ENCODE results near the gene NCKAP5. TPM values are rescaled to one million over a fixed set of nuclear protein-coding genes. Genes with fewer than 3 reads are reported as not detected.

Gene NCKAP5
- total and polyA plus RNA-seq, 2 of the 8 experiments (the other 6 are each of a cell fraction or from before 2014, with no cell fraction given): 0.27 to 0.86 TPM

DNA sequence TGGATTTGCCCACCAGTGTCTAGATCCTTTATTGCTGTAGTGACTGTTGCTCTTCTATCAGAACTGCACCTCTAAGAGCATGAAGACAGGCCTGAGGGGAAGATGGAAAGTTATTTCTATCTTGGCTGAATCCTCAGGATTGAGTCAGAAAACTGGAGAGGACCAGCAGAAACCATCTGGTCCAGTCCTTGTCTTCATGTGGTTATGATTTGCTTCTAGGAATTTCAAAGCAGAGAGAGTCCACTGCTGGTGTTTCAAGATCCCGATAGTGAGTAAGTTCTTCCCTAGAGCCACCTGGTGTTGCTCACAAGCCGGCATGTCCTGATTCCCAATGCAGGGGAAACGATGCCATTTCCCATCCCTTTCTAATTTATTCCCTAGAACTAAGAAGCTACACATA lies 84.2 kb downstream of the NCKAP5 start:
- H4K8ac ChIP-seq (ENCODE audit: extremely low read depth, insufficient read depth, low read length): no peak overlapping the region
- CTCF ChIA-PET (ENCODE audit: partially characterized antibody): interaction anchor here (0.7 to 1.0 kb wide), 2 partner anchors 219 to 1191 kb away, joined by 3 read pairs; no protein-coding TSS in a partner anchor
- no peak overlapping the region for H3K27ac ChIP-seq (ENCODE audit: low read depth, low read length)
- H4K20me1 ChIP-seq (replicated peaks in 1 of 2; ENCODE audit: control insufficient read depth in 1 of 2, insufficient read depth in 2 of 2, low read length in 2 of 2): no peaks in the 10 kb centered on the region
- no peak overlapping the region for H3K18ac ChIP-seq (ENCODE audit: extremely low read depth, low read length)
- H2BK12ac ChIP-seq (ENCODE audit: low read depth, low read length): no peak overlapping the region
- POLR2A ChIA-PET (ENCODE audit: partially characterized antibody): no interaction called here
- no peak overlapping the region for H2BK20ac ChIP-seq (ENCODE audit: low read length)
- no peak overlapping the region for H4K91ac ChIP-seq (replicated peaks; ENCODE audit: insufficient read length, low read length)
- FAIRE-seq (no peak), DNase-seq (ENCODE audit: low read depth in 1 of 2, low spot score in 2 of 2) (no peak)
- 96% methylated on average over 3 of the region's 3 CpGs; no CpG with 5 or more reads in 1 of the 2 experiments for WGBS, 2 experiments (ENCODE audit: extremely low coverage in 1 of 2, insufficient coverage in 1 of 2, insufficient read length in 1 of 2, insufficient replicate concordance in 2 of 2, low coverage in 1 of 2, low lambda C conversion rate in 2 of 2, missing lambda C conversion rate in 1 of 2)
- H3K4me2 ChIP-seq (ENCODE audit: insufficient read depth in 1 of 2, low read depth in 2 of 2, low read length in 2 of 2): no peak overlapping the region
- H3K14ac ChIP-seq (ENCODE audit: insufficient read length): no peak overlapping the region
- no peak overlapping the region for H2BK5ac ChIP-seq (ENCODE audit: low read depth, low read length)
- H2AFZ ChIP-seq (ENCODE audit: low read length): no peak overlapping the region
- no peaks in the 10 kb centered on the region for H3K79me1 ChIP-seq (ENCODE audit: low read depth, low read length)
- H2AK5ac ChIP-seq (ENCODE audit: low read depth, low read length): no peak overlapping the region
- no peaks in the 10 kb centered on the region for H3K79me2 ChIP-seq (ENCODE audit: control insufficient read depth in 1 of 2, insufficient read depth in 2 of 2, low read length in 2 of 2)
- H2BK120ac ChIP-seq (replicated peaks; ENCODE audit: low read depth, low read length): no peak overlapping the region
- no peak overlapping the region for H3K23ac ChIP-seq (ENCODE audit: insufficient read length)
- no peaks in the 10 kb centered on the region for H3K36me3 ChIP-seq (ENCODE audit: control insufficient read depth in 2 of 4, insufficient read depth in 4 of 4, low read length in 3 of 4)
- H3K56ac ChIP-seq (replicated peaks; ENCODE audit: insufficient read length, low read depth, low read length): no peak overlapping the region
- no peak overlapping the region for H3K4me3 ChIP-seq (ENCODE audit: extremely low read depth in 1 of 4, insufficient read depth in 2 of 4, low read depth in 3 of 4, low read length in 4 of 4)
- no peak overlapping the region for H4K5ac ChIP-seq (ENCODE audit: insufficient read length, low read depth, low read length)
- H3K23me2 ChIP-seq (ENCODE audit: low read depth, low read length): no peaks in the 10 kb centered on the region
- H3K27me3 ChIP-seq (replicated peaks in 1 of 4; ENCODE audit: control insufficient read depth in 3 of 4, extremely low read depth in 1 of 4, insufficient read depth in 3 of 4, low read length in 3 of 4): no peaks in the 10 kb centered on the region
- no peak overlapping the region for H3K4ac ChIP-seq (replicated peaks; ENCODE audit: insufficient read length, low read depth, low read length)
- H3K4me1 ChIP-seq (replicated peaks in 1 of 4; ENCODE audit: control insufficient read depth in 3 of 4, insufficient read depth in 4 of 4, low read length in 3 of 4): no peaks in the 10 kb centered on the region
- H3K9ac ChIP-seq (replicated peaks in 1 of 4; ENCODE audit: extremely low read depth in 1 of 4, low read depth in 3 of 4, low read length in 3 of 4): no peak overlapping the region
- no peak overlapping the region for H2BK15ac ChIP-seq (ENCODE audit: low read length)
- no peaks in the 10 kb centered on the region for H3K9me3 ChIP-seq (ENCODE audit: insufficient read depth in 2 of 2, low read depth in 1 of 2, low read length in 1 of 2)
- TF ChIP-seq KDM5A (IDR thresholded peaks at IDR 0.05; ENCODE audit: low read length) (no peak), CEBPB (IDR thresholded peaks at IDR 0.05; ENCODE audit: low read depth, low read length) (no peak), RAD21 (IDR thresholded peaks at IDR 0.05 in 1 of 2, conservative IDR thresholded peaks at IDR 0.05 in 1 of 2; ENCODE audit: low read depth in 2 of 2, low read length in 2 of 2) (peak in 1 of 2 experiments; percentile 6; a peak in 1 of 4 replicates), TCF12 (IDR thresholded peaks at IDR 0.05; ENCODE audit: low read depth, low read length) (no peak), SIN3A (conservative IDR thresholded peaks at IDR 0.05 in 1 of 2, IDR thresholded peaks at IDR 0.05 in 1 of 2; ENCODE audit: low read depth in 1 of 2, low read length in 2 of 2) (no peak)
